KMS-11 (cell line): ENCODE results near the gene MACROD2.

Source experiments
- H2AFZ ChIP-seq: fragments of 200-600 bp; sonication (generic); 2 replicates; pipeline ENCODE4 v1.6.1; 2016; ENCODE audit warnings: antibody characterized with exemption, mixed run types, low read depth
- H3K27ac ChIP-seq: fragments of 200-600 bp; sonication (generic); 2 replicates; pipeline ENCODE4 v1.6.1; 2016; ENCODE audit warnings: mild to moderate bottlenecking, mixed run types
- H3K27me3 ChIP-seq: fragments of 200-600 bp; sonication (generic); 2 replicates; pipeline ENCODE4 v1.6.1; 2017; ENCODE audit warnings: mild to moderate bottlenecking, low read depth, mixed run types, moderate library complexity; ENCODE audit not compliant: insufficient read depth
- H3K36me3 ChIP-seq: fragments of 200-600 bp; sonication (generic); 2 replicates; pipeline ENCODE4 v1.6.1; 2017; ENCODE audit warnings: mild to moderate bottlenecking, mixed run types; ENCODE audit not compliant: insufficient read depth
- H3K4me1 ChIP-seq: fragments of 200-600 bp; sonication (generic); 2 replicates; pipeline ENCODE4 v1.6.1; 2016; ENCODE audit warnings: mild to moderate bottlenecking, low read depth, mixed run types; ENCODE audit not compliant: poor library complexity, severe bottlenecking
- H3K4me2 ChIP-seq: fragments of 200-600 bp; sonication (generic); 2 replicates; pipeline ENCODE4 v1.7.0; 2016; ENCODE audit warnings: mild to moderate bottlenecking, mixed run types
- H3K4me3 ChIP-seq: fragments of 200-600 bp; sonication (generic); IDR thresholded peaks from 2 replicates; pipeline ENCODE4 v1.6.1; 2017; ENCODE audit warnings: low read depth, low read length, mixed read lengths; ENCODE audit not compliant: insufficient read depth
- H3K79me2 ChIP-seq: fragments of 200-600 bp; sonication (generic); 2 replicates; pipeline ENCODE4 v1.6.1; 2016; ENCODE audit warnings: low read depth, mixed run types; ENCODE audit not compliant: insufficient read depth
- H3K9ac ChIP-seq: fragments of 200-600 bp; sonication (generic); 2 replicates; pipeline ENCODE4 v1.6.1; 2016; ENCODE audit warnings: mild to moderate bottlenecking, mixed run types
- H4K20me1 ChIP-seq: fragments of 200-600 bp; sonication (generic); 2 replicates; pipeline ENCODE4 v1.6.1; 2016; ENCODE audit warnings: mild to moderate bottlenecking, mixed run types; ENCODE audit not compliant: insufficient read depth
- CTCF ChIP-seq: fragments of 200-600 bp; sonication (generic); conservative IDR thresholded peaks from 2 replicates; pipeline ENCODE4 v1.6.1; 2017; ENCODE audit warnings: low read depth, mild to moderate bottlenecking, antibody characterized with exemption, low read length, moderate library complexity, mixed read lengths

MACROD2 gene

GRCh38 chr20:14067603-14068002 is 72.3 kb downstream of the MACROD2 start:
- Histone ChIP-seq H3K36me3 (no peaks in the 10 kb centered on the region), H3K4me1 (peaks cover 3% of the 10 kb centered on the region), H3K4me3 (no peak overlapping the region), H3K27ac (no peak overlapping the region), H2AFZ (no peak overlapping the region), H3K4me2 (no peak overlapping the region), H3K27me3 (no peaks in the 10 kb centered on the region), H4K20me1 (no peaks in the 10 kb centered on the region), H3K9ac (no peak overlapping the region), H3K79me2 (no peaks in the 10 kb centered on the region)
- no peak for TF ChIP-seq CTCF

- Histone ChIP-seq H3K79me2 (no peaks in the 10 kb centered on the region), H3K4me2 (no peak overlapping the region)
Measured at GRCh38 chr20:14069796-14070195, 74.5 kb downstream of the MACROD2 start.

GRCh38 chr20:14093652-14094051 is 98.3 kb downstream of the MACROD2 start:
- Histone ChIP-seq H3K79me2 (no peaks in the 10 kb centered on the region), H3K27me3 (no peaks in the 10 kb centered on the region), H3K27ac (no peak overlapping the region), H2AFZ (no peak overlapping the region), H3K4me2 (no peak overlapping the region), H3K36me3 (no peaks in the 10 kb centered on the region), H4K20me1 (no peaks in the 10 kb centered on the region), H3K9ac (no peak overlapping the region), H3K4me3 (no peak overlapping the region), H3K4me1 (no peaks in the 10 kb centered on the region)
- no peak for TF ChIP-seq CTCF

More at GRCh38 chr20:14069796-14070195, 74.5 kb downstream of the MACROD2 start:
- no peaks in the 10 kb centered on the region for H3K27me3 ChIP-seq
- no peak overlapping the region for H3K27ac ChIP-seq
- TF ChIP-seq CTCF: no peak
- H3K4me1 ChIP-seq: no peaks in the 10 kb centered on the region
- H3K36me3 ChIP-seq: no peaks in the 10 kb centered on the region
- no peaks in the 10 kb centered on the region for H4K20me1 ChIP-seq
- no peak overlapping the region for H3K9ac ChIP-seq
- no peak overlapping the region for H2AFZ ChIP-seq
- H3K4me3 ChIP-seq: no peak overlapping the region

- Histone ChIP-seq H3K9ac (no peak overlapping the region), H4K20me1 (no peaks in the 10 kb centered on the region), H3K27me3 (no peaks in the 10 kb centered on the region), H3K4me2 (no peak overlapping the region), H3K36me3 (no peaks in the 10 kb centered on the region), H2AFZ (no peak overlapping the region), H3K79me2 (no peaks in the 10 kb centered on the region), H3K4me1 (no peaks in the 10 kb centered on the region), H3K4me3 (no peak overlapping the region), H3K27ac (no peak overlapping the region)
- no peak for TF ChIP-seq CTCF
Measured at GRCh38 chr20:14098261-14098660, 102.9 kb downstream of the MACROD2 start.
